Fibroblast of villous mesenchyme (primary cell): ENCODE results near the gene ZNF672. TPM values are rescaled to one million over a fixed set of nuclear protein-coding genes. Genes with fewer than 3 reads are reported as not detected.
"Not testable (repeated sequence)": the region's sequence is repeated elsewhere in the genome, so short reads cannot be mapped to it uniquely, and the experiment has no call there.

Source experiments
- DNase-seq: peaks from one replicate; pipeline ENCODE4 v3.0.0-alpha.2; 2010; ENCODE audit warnings: low read depth
- H3K4me3 ChIP-seq: 2 replicates; pipeline ENCODE4 v1.5.1; 2011; ENCODE audit warnings: low read depth, mild to moderate bottlenecking, low read length
- total RNA-seq: library from RNA; depleted of rRNA; stranded (reverse); fragments of >200 nt; gene quantifications from 2 replicates; pipeline ENCODE4 v1.2.3, GENCODE V29; 2012
- TF ChIP-seq, protein P1 (sequence below): IDR thresholded peaks from 2 replicates; pipeline ENCODE4 v1.5.1; 2012; ENCODE audit warnings: low read depth, mild to moderate bottlenecking, low read length; ENCODE audit not compliant: insufficient read depth

The ZNF672 gene
- total RNA-seq, 1 donor, result 19.4 TPM

DNA sequence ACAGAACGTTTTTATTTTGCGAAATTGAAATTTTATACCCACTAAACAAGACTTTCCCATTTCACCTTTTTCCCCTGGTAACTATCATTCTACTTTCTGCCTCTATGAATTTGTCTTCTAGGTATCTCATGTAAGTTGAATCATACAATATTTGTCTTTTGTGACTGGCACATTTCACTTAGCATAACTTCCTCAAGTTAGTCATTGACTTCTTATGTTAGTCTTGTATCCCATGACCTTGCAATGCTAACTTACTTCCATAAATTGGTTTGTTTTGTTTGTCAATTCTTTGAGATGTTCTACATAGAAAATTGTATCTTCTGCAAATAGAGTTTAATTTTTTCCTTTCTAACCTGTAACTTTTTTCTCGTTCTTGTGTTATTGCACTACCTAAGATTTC is 39.2 kb upstream of the ZNF672 start:
- H3K4me3 ChIP-seq, result no peak overlapping the region
- TF ChIP-seq, protein P1, sequence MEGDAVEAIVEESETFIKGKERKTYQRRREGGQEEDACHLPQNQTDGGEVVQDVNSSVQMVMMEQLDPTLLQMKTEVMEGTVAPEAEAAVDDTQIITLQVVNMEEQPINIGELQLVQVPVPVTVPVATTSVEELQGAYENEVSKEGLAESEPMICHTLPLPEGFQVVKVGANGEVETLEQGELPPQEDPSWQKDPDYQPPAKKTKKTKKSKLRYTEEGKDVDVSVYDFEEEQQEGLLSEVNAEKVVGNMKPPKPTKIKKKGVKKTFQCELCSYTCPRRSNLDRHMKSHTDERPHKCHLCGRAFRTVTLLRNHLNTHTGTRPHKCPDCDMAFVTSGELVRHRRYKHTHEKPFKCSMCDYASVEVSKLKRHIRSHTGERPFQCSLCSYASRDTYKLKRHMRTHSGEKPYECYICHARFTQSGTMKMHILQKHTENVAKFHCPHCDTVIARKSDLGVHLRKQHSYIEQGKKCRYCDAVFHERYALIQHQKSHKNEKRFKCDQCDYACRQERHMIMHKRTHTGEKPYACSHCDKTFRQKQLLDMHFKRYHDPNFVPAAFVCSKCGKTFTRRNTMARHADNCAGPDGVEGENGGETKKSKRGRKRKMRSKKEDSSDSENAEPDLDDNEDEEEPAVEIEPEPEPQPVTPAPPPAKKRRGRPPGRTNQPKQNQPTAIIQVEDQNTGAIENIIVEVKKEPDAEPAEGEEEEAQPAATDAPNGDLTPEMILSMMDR, result no peak

DNA sequence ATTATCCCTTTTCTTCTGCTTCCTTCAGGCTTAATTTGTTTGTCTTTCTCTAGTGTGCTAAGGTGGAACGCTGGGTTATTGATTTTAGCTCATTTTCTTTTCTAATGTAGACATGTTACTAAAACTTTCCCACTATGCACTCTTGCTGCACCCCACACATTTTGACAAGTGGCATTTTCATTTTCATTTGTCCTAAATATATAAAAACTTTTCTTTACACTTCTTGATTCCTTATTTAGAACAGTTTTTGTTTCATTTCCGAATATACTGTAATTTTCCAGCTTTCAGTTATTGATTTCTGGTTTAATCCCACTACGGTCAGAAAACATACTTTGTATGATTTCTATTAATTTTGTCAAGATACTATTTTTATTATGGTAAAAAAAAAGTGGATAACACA is 37.6 kb upstream of the ZNF672 start:
- no peak for DNase-seq
- TF ChIP-seq, protein P1, result no peak
- no peak overlapping the region for H3K4me3 ChIP-seq

More for the DNA sequence above, 39.2 kb upstream of the ZNF672 start:
- no peak for DNase-seq

GRCh38 chr1:248802454-248802853 is 35.6 kb upstream of the ZNF672 start:
- DNase-seq, result no peak
- TF ChIP-seq, protein P1, result no peak

GRCh38 chr1:248803501-248803900 is 34.5 kb upstream of the ZNF672 start:
- H3K4me3 ChIP-seq, DNase-seq: not testable (repeated sequence)

More at GRCh38 chr1:248802454-248802853, 35.6 kb upstream of the ZNF672 start:
- no peak overlapping the region for H3K4me3 ChIP-seq

GRCh38 chr1:248804771-248805681 is 33.0 kb upstream of the ZNF672 start:
- no peak for DNase-seq
- TF ChIP-seq, protein P1, result no peak
- no peak overlapping the region for H3K4me3 ChIP-seq

DNA sequence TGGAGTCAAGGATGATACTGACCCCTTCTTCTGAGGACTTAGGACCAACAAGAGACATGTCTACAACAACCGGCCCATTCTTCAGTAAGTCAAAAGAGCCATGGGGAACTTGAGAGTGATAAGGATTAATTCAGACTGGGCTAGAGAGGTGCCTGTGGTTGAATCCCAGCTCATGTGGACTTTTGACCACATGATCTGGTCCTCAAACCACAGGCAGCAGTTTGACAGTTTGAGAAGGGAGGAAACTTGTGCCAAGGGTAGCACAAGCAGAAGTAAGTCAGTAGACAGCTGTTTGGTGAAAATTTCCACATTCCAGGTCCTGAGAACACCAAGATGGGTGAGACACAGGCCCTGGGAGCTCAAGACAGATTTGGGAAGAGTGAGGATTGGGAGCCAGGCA is 32.1 kb upstream of the ZNF672 start:
- no peak for DNase-seq
- TF ChIP-seq, protein P1, result no peak
- H3K4me3 ChIP-seq, result no peak overlapping the region

GRCh38 chr1:248807067-248807737 is 30.8 kb upstream of the ZNF672 start:
- no peak overlapping the region for H3K4me3 ChIP-seq
- TF ChIP-seq, protein P1, result peak; percentile 84
- peak; percentile 46 for DNase-seq
